GM18520 (cell line): ENCODE measurements around the gene SPIB.
"Not testable (repeated sequence)": the region's sequence is repeated elsewhere in the genome, so short reads cannot be mapped to it uniquely, and the experiment has no call there.

Source experiments
- ATAC-seq: cut with Tn5 transposase; IDR thresholded peaks from one replicate; pipeline ENCODE4 v1.9.1; 2021; ENCODE audit not compliant: unreplicated experiment

SPIB gene

DNA sequence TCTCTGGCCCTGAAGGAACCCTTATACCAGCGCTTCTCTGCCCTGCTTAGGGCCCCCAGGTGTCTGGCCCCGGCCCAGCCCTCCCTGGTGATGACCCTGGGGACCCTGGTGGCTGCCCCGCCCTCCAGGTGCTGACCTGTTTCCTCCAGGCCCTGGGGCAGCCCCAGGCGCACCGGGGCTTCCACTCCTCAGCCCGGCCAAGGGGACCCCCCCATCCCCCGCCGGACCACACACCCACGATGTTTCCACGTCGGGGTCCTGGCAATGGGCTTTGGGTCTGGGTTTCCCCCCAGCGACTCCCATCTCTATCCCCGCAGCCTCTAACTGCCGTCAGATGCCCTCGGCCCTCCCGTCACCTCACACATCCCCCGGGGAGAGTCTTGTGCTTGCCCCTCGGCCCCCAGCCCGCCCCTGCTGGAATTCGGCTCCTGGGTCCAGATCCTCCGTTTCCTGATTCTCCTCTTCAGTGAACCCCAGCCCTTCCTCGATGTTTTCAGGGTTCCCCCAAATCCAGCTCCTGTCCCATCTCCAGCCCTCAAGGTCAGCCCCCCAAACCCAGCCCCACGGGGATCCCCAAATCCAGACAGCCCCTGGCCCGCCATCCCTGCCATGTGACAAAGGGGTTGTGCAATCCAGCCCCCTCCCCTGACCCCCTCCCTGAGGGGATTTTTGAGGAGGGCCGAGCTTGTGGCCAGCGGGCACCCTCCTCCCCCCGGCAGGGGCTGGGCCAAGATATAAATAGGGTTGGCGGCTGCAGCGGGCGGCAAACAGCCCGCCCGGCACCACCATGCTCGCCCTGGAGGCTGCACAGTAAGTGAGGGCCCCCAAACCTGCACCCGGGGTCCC lies at the start of gene SPIB:
SPIB (plus strand) TSS at position 763 of the 846 bp plus-strand sequence; CDS start at position 788, 25 bp downstream.
- ATAC-seq: no peak

GRCh38 chr19:50371914-50372475 lies 46.7 kb upstream of the SPIB start:
- ATAC-seq: no peak

- peak; percentile 81 for ATAC-seq
Observed at GRCh38 chr19:50376166-50377050, 42.3 kb upstream of the SPIB start, which contains the start of gene NR1H2. NR1H2 (plus strand) TSS chr19:50376457; CDS start chr19:50377606, 1,149 bp downstream.

DNA sequence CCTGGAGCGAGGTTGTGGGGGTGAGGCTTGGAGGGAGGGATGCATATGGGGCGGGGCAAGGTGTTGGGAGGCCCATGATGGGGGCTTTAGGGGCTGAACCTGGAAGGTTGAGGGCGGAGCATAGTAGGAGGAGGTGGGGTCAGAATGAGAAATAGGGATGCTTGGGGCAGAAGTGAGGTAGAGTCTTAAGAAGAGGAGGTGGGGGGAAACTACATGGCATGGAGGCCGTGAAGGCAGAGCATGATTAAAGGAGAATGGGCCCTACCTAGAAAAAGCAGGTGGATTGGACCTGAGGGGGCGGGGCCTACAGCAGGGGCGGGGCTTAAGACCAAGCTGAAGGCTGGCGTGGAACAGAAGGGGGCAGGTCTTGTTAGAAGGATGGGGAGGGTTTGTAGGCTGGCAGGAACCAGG lies 41.7 kb upstream of the SPIB start:
- ATAC-seq: no peak

DNA sequence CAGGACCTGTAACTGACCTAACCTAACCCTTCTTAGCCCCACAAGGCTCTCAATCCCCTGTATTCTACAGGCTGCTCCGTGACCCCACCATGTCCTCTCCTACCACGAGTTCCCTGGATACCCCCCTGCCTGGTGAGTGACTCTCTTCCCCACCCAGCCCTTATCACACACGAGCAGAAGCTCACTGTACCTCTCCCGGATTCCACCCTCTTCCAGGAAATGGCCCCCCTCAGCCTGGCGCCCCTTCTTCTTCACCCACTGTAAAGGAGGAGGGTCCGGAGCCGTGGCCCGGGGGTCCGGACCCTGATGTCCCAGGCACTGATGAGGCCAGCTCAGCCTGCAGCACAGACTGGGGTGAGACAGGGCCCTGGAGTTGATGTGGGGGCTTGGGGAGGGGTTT lies 41.2 kb upstream of the SPIB start:
- ATAC-seq: no peak

- no peak for ATAC-seq
Observed at GRCh38 chr19:50378169-50378862, 40.4 kb upstream of the SPIB start.

DNA sequence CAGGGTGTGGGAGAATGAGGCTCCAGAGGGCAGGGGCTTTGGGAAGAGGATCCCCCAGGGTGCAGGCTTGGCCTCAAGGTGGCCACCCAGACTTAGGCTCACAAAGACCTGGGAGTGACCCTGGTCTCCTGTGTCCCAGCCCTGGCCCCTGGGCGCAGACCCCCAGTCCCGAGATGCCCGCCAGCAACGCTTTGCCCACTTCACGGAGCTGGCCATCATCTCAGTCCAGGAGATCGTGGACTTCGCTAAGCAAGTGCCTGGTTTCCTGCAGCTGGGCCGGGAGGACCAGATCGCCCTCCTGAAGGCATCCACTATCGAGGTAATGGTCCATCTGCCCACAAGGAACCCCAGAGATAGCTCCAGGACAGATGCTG lies 39.9 kb upstream of the SPIB start:
- ATAC-seq: no peak

- no peak for ATAC-seq
Observed at GRCh38 chr19:50379602-50380001, 39.1 kb upstream of the SPIB start.

DNA sequence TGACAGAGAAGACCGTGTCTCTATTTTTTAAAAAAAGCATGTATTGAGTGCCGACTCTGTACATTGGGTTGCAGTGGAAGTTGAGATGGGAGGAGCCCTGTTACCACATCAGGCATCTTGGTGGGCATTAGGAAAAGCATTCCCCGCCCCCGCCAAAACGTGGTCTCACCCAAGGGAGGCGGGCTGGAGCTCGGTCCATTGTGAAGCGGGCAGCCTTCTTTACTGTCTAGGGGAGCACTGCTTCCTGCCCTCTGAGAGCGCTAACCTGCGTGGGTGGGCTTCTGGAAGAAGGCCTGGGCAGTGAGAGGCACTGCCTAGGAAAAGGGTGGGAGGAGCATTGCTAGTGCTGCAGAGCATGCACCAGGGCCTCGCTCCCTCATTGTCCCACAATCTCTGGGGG lies 38.6 kb upstream of the SPIB start:
- no peak for ATAC-seq

GRCh38 chr19:50380751-50381151 lies 38.0 kb upstream of the SPIB start:
- no peak for ATAC-seq

- ATAC-seq: no peak
Observed at GRCh38 chr19:50381881-50382729, 36.6 kb upstream of the SPIB start.

DNA sequence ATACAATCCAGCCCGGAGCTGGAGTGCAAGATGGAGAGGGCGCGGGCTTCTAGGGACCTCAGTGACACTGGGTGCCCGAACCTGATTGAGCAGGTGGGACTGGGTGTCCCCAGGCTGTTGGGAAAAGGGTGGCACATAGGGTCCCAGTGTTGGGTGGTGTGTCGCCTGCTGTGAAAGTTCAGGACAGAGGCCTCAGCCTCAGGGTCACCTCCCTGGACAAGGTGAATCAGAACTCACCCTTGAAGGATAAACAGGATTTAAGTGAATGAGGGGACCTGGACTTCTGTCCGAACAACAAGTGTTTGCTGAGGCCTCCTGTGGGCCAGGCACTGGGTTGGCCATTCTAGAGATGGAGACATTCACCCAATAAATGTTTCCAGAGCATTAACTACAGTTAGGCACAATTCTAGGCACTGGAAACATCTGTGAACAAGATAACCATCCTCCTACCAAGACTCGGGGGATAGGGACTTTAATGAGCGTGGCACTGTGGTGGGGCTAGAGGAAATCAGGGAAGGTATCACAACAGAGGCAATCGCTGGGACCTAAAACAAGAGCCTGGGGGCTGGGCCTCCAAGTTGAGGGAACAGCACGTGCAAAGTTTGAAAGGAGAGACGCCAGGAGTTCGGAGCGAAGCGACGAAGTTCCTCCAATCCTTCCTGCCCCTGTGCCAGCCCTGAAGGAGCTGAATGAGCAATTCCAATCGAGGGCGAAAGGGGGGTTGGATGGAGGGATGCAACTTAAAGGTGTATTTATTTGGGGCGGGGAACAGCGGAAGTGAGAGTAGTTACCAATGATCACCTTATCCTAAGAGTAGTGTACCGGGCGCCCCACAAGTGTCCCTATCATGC lies 35.5 kb upstream of the SPIB start:
- ATAC-seq: no peak

GRCh38 chr19:50383852-50384684 lies 34.7 kb upstream of the SPIB start, which contains the start of gene POLD1:
POLD1 (plus strand) TSS chr19:50384347; CDS start chr19:50398852, 14,505 bp downstream.
- ATAC-seq: peak; percentile 85

DNA sequence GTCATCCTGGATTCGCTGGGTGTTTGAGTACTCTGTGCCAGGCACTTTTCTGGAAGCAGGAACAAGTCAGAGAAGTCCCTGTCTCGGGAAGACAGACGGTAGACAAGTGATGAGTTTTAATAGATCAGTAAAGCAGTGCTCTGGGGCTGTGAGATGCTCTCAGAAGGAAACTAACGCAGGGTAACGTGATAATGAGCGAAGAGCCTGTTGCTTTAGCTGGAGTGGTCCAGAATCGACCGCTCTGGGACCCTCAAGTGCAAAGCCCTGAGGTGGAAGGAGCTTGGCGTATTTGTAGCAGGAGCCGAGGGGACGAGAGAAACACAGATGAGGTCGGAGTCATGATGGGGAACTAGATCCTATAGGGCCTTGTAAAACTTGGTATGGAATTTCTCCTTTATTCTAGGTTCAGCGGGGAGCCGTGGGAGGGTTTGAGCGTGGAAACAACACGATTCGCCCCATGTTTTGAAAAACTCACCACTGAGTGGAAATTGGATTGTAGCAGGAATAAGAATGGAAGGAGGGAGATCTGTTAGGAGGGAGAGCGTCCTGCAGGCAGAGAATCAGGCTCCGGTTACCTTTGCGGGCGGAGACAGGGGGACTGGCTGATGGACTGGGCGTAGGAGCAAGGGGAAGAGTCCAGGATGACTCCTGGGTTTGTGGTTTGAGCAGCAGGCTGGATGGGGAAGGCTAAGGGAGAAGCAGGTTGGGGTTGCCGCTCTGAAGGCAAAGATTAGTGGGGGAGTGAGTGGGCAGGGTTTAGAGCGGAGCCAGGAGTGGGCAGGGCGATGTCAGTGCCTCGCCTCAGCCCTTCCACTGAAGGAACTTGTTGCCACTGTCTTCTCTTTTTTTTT lies 33.8 kb upstream of the SPIB start:
- ATAC-seq: no peak

DNA sequence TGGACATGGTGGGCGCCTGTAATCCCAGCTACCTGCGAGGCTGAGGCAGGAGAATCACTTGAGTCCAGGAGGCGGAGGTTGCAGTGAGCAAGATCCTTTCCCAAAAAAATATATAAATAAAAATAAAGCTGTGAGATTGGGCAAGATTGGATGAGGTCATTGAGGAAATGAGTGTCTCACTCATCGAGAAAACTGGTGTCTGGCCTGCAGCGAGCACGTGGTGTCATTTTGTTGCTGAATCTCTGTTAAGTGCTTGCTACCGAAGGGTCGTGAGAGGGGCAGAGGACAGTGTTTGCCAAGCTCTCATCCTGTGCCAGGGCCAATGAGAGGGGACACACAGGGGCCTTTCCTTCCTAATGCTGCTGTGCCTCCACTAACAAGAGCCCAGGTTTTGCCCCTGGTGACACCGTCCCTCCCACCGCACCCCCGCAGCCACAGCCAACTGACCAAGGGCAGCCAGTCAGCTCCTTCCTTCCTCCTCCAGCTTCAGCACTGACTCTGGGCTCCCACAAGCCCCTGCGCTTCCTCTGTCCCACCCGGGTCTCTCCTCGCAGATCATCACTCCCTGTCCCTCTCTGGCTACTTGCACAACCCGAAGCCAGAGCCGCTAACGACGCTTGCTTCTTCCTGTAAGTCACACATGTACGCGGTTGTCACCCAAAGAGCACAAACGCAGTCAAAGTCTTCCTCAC lies 31.4 kb upstream of the SPIB start:
- ATAC-seq: no peak

DNA sequence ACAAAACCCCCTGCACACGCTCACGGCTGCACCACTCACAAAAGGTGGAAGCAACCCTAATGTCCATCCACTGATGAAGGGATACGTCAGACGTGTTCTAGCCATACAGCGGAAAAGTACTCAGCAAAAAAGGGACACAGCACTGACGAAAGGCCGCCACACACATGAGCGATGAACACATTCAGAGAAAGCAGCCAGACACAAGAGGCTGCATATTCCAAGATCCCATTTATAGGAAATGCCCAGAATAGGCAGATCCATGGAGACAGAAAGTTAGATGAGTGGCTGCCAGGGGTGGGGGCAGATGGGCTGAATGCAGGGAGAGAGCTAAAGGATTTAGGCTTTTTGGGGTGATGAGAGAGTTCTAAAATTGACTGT lies 30.9 kb upstream of the SPIB start:
- no peak for ATAC-seq

DNA sequence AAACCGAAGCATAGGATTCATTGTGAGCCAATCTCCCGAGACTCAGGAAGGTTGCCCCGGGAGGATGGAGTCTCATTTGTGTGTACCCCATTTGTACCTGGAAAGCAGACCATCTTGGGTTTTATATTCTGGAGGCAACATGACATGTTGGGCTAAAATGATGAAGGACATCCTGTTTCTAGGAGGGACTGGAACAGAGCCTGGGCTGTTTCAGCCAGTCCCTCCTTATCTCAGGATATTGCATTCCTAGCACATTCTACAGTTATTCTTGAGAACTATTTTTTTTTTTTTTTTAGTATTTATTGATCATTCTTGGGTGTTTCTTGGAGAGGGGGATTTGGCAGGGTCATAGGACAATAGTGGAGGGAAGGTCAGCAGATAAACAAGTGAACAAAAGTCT lies 28.4 kb upstream of the SPIB start:
- not testable (repeated sequence) for ATAC-seq
